GM12878 (cell line): ENCODE results near the gene SGIP1.

Experiments
- CBX3 ChIP-seq: fragments of 200-600 bp; sonication (generic); IDR thresholded peaks from 2 replicates; pipeline ENCODE4 v1.6.1; 2016; ENCODE audit warnings: low read depth, borderline replicate concordance
- CTCF ChIP-seq, 3 experiments: IDR thresholded peaks in 2 of 3; conservative IDR thresholded peaks in 1 of 3; 2 replicates each; pipeline ENCODE4 v1.5.1; 2011; ENCODE audit warnings: low read depth in 3 of 3, low read length in 3 of 3, mild to moderate bottlenecking in 3 of 3, control low read depth in 2 of 3, moderate library complexity in 2 of 3, inconsistent platforms in 1 of 3, mixed read lengths in 1 of 3; ENCODE audit not compliant: control insufficient read depth in 2 of 3, insufficient read depth in 1 of 3; ENCODE audit errors: extremely low read depth in 1 of 3
- POLR2AphosphoS5 ChIP-seq: IDR thresholded peaks from 2 replicates; pipeline ENCODE4 v1.6.1; 2011; ENCODE audit warnings: mild to moderate bottlenecking, low read length, inconsistent platforms
- PRDM15 ChIP-seq: fragments of 450-650 bp; formaldehyde crosslinking; IDR thresholded peaks from 2 replicates; pipeline ENCODE4 v1.4.0; 2020; ENCODE audit warnings: mild to moderate bottlenecking, moderate library complexity
- REST ChIP-seq: IDR thresholded peaks from 2 replicates; pipeline ENCODE4 v1.6.1; 2012; ENCODE audit warnings: mild to moderate bottlenecking, low read depth, low read length
- SRF ChIP-seq, 2 experiments: IDR thresholded peaks; 2 replicates each; pipeline ENCODE4 v1.6.1; 2011; ENCODE audit warnings: low read depth in 2 of 2, low read length in 2 of 2, mild to moderate bottlenecking in 1 of 2, moderate library complexity in 1 of 2
- ZNF384 ChIP-seq: IDR thresholded peaks from 2 replicates; pipeline ENCODE4 v1.6.1; 2012; ENCODE audit warnings: low read depth, mild to moderate bottlenecking, low read length, improper control_type of control experiment, borderline replicate concordance

GRCh38 chr1:66537718-66538117, 3.8 kb downstream of the SGIP1 start:
- TF ChIP-seq CBX3 (no peak), CTCF (IDR thresholded peaks at IDR 0.05 in 2 of 3, conservative IDR thresholded peaks at IDR 0.05 in 1 of 3; ENCODE audit: control insufficient read depth in 2 of 3, extremely low read depth in 1 of 3, insufficient read depth in 1 of 3, low read depth in 3 of 3, low read length in 3 of 3) (no peak), SRF (IDR thresholded peaks at IDR 0.05; ENCODE audit: low read depth in 2 of 2, low read length in 2 of 2) (no peak), ZNF384 (no peak), POLR2AphosphoS5 (no peak), PRDM15 (CRISPR knock-in tag) (no peak), REST (no peak)
